Astrocyte (in vitro differentiated cells and primary cell): ENCODE data around the gene CD52.

Experiments
- CTCF ChIP-seq: IDR thresholded peaks from 2 replicates; pipeline ENCODE4 v1.5.1; 2011; ENCODE audit warnings: low read depth, mild to moderate bottlenecking, inconsistent platforms, low read length, moderate library complexity; ENCODE audit not compliant: insufficient read depth
- EZH2 ChIP-seq: IDR thresholded peaks from 2 replicates; pipeline ENCODE4 v1.6.1; 2012; ENCODE audit warnings: mild to moderate bottlenecking, low read length, inconsistent platforms; ENCODE audit not compliant: insufficient read depth

GRCh38 chr1:26297057-26297790 is 20.5 kb upstream of the CD52 start:
- TF ChIP-seq CTCF (no peak), EZH2 (no peak)
